ENCODE data around the gene AK3. TPM values are rescaled to one million over a fixed set of nuclear protein-coding genes. Genes with fewer than 3 reads are reported as not detected.

AK3 gene
- polyA plus RNA-seq, 1 experiment = 30.1 TPM

- Histone ChIP-seq H3K36me3 (ENCODE audit: control insufficient read depth, insufficient read depth, low read length) (peaks cover 3% of the 10 kb centered on the region; the same call in 1 of the 2 replicates), H3K4me3 (ENCODE audit: low read depth, low read length) (no peak overlapping the region), H3K27me3 (ENCODE audit: control insufficient read depth, insufficient read depth, low read length) (no peaks in the 10 kb centered on the region)
- POLR2A ChIA-PET = no interaction called here
- no peak for DNase-seq (ENCODE audit: low read depth)
- CTCF ChIA-PET = interaction anchor here (0.5 kb wide), 1 partner anchor 25 kb away, joined by 3 read pairs; no protein-coding TSS in a partner anchor
- TF ChIP-seq CTCF (IDR thresholded peaks at IDR 0.05; ENCODE audit: insufficient read depth, low read depth, low read length) = no peak
Measured at GRCh38 chr9:4701526-4701925, 39.5 kb downstream of the AK3 start.

- ChIA-PET CTCF (interaction anchor here (0.5 kb wide), 1 partner anchor 25 kb away, joined by 3 read pairs; no protein-coding TSS in a partner anchor), POLR2A (no interaction called here)
- no peak overlapping the region for H3K4me3 ChIP-seq (ENCODE audit: low read depth, low read length)
- DNase-seq (ENCODE audit: low read depth) = no peak
- no peaks in the 10 kb centered on the region for H3K27me3 ChIP-seq (ENCODE audit: control insufficient read depth, insufficient read depth, low read length)
- H3K36me3 ChIP-seq (ENCODE audit: control insufficient read depth, insufficient read depth, low read length) = peaks cover 3% of the 10 kb centered on the region; the same call in 1 of the 2 replicates
- no peak for TF ChIP-seq CTCF (IDR thresholded peaks at IDR 0.05; ENCODE audit: insufficient read depth, low read depth, low read length)
Measured at GRCh38 chr9:4700932-4701331, 40.1 kb downstream of the AK3 start.

GRCh38 chr9:4700091-4700490 lies 40.9 kb downstream of the AK3 start:
- POLR2A ChIA-PET = no interaction called here

GRCh38 chr9:4691795-4692194 lies 49.2 kb downstream of the AK3 start:
- Histone ChIP-seq H3K27me3 (ENCODE audit: control insufficient read depth, insufficient read depth, low read length) (no peaks in the 10 kb centered on the region), H3K4me3 (ENCODE audit: low read depth, low read length) (no peak overlapping the region), H3K36me3 (ENCODE audit: control insufficient read depth, insufficient read depth, low read length) (peaks cover 3% of the 10 kb centered on the region)
- DNase-seq (ENCODE audit: low read depth) = peak; percentile 19
- POLR2A ChIA-PET = no interaction called here
- CTCF ChIA-PET = interaction anchor here (2.4 kb wide), 1 partner anchor 12 kb away, joined by 6 read pairs; the partner anchor contains the start of gene CDC37L1
- no peak for TF ChIP-seq CTCF (IDR thresholded peaks at IDR 0.05; ENCODE audit: insufficient read depth, low read depth, low read length)

More at GRCh38 chr9:4700091-4700490, 40.9 kb downstream of the AK3 start:
- CTCF ChIA-PET = no interaction called here
- TF ChIP-seq CTCF (IDR thresholded peaks at IDR 0.05; ENCODE audit: insufficient read depth, low read depth, low read length) = no peak
- DNase-seq (ENCODE audit: low read depth) = no peak
- H3K36me3 ChIP-seq (ENCODE audit: control insufficient read depth, insufficient read depth, low read length) = peaks cover 4% of the 10 kb centered on the region
- no peaks in the 10 kb centered on the region for H3K27me3 ChIP-seq (ENCODE audit: control insufficient read depth, insufficient read depth, low read length)
- no peak overlapping the region for H3K4me3 ChIP-seq (ENCODE audit: low read depth, low read length)

GRCh38 chr9:4690144-4690543 lies 50.9 kb downstream of the AK3 start:
- Histone ChIP-seq H3K36me3 (ENCODE audit: control insufficient read depth, insufficient read depth, low read length) (peaks cover 4% of the 10 kb centered on the region; the same call in 1 of the 2 replicates), H3K4me3 (ENCODE audit: low read depth, low read length) (no peak overlapping the region), H3K27me3 (ENCODE audit: control insufficient read depth, insufficient read depth, low read length) (no peaks in the 10 kb centered on the region)
- CTCF ChIA-PET = no interaction called here
- POLR2A ChIA-PET = no interaction called here
- no peak for TF ChIP-seq CTCF (IDR thresholded peaks at IDR 0.05; ENCODE audit: insufficient read depth, low read depth, low read length)
- DNase-seq (ENCODE audit: low read depth) = no peak

Measured in BJ (cell line).